WTC11 (cell line): ENCODE measurements around the gene SMYD3. TPM values are rescaled to one million over a fixed set of nuclear protein-coding genes. Genes with fewer than 3 reads are reported as not detected.

Source experiments
- ATAC-seq: fragments of 200-7000 bp; cut with Tn5 transposase; 2 replicates; pipeline ENCODE4 v1.10.0; 2021; ENCODE audit warnings: mild to moderate bottlenecking, moderate library complexity
- CTCF ChIA-PET: fragments of 300-600 bp; sonication (Branson Sonifier 250); formaldehyde crosslinking; loops from one replicate; lab custom pipeline; 2021; ENCODE audit warnings: antibody characterized with exemption; lab: Charles Lee
- POLR2A ChIA-PET: fragments of 350-600 bp; sonication (Branson Sonifier 250); formaldehyde crosslinking; loops from one replicate; lab custom pipeline; 2021; ENCODE audit warnings: antibody characterized with exemption; lab: Charles Lee
- DNase-seq: peaks from one replicate; pipeline ENCODE4 v3.0.0; 2021; ENCODE audit warnings: low spot score
- H3K27ac Mint-ChIP-seq: 2 replicates; pipeline ENCODE4 v1.8.0; 2021; ENCODE audit warnings: mixed read lengths
- H3K27me3 Mint-ChIP-seq: 2 replicates; pipeline ENCODE4 v1.8.0; 2021; ENCODE audit warnings: low read depth, mild to moderate bottlenecking, moderate library complexity, mixed read lengths
- H3K36me3 Mint-ChIP-seq: 2 replicates; pipeline ENCODE4 v1.8.0; 2021; ENCODE audit warnings: mixed read lengths
- H3K4me1 Mint-ChIP-seq: 2 replicates; pipeline ENCODE4 v1.8.0; 2022; ENCODE audit warnings: mixed read lengths
- H3K4me3 Mint-ChIP-seq: 2 replicates; pipeline ENCODE4 v1.8.0; 2021; ENCODE audit warnings: mild to moderate bottlenecking, moderate library complexity, mixed read lengths
- H3K9me3 Mint-ChIP-seq: 2 replicates; pipeline ENCODE4 v1.8.0; 2021; ENCODE audit warnings: mixed read lengths
- CBFB ChIP-seq: sonication (generic); formaldehyde crosslinking; IDR thresholded peaks from 2 replicates; pipeline ENCODE4 v1.8.1; 2022; ENCODE audit warnings: mild to moderate bottlenecking, low read depth, missing genetic modification reagents
- ESRRA ChIP-seq: sonication (generic); formaldehyde crosslinking; IDR thresholded peaks from 2 replicates; pipeline ENCODE4 v1.8.1; 2022; ENCODE audit warnings: mild to moderate bottlenecking, missing genetic modification reagents, borderline replicate concordance
- FOXJ3 ChIP-seq: sonication (generic); formaldehyde crosslinking; IDR thresholded peaks from 2 replicates; pipeline ENCODE4 v1.9.0; 2021; ENCODE audit warnings: missing genetic modification reagents, mild to moderate bottlenecking, borderline replicate concordance
- GRHL2 ChIP-seq: fragments of 250-450 bp; sonication (Bioruptor Pico); IDR thresholded peaks from 2 replicates; pipeline ENCODE4 v1.8.0; 2022; ENCODE audit warnings: mild to moderate bottlenecking, moderate library complexity; ENCODE audit not compliant: insufficient replicate concordance, severe bottlenecking
- GTF2I ChIP-seq: fragments of 250-450 bp; sonication (Bioruptor Pico); conservative IDR thresholded peaks from 2 replicates; pipeline ENCODE4 v1.4.0; 2021; ENCODE audit warnings: mild to moderate bottlenecking
- JUN ChIP-seq: sonication (generic); formaldehyde crosslinking; IDR thresholded peaks from 2 replicates; pipeline ENCODE4 v1.8.0; 2023; ENCODE audit warnings: mild to moderate bottlenecking, missing genetic modification reagents
- NFYB ChIP-seq: sonication (generic); formaldehyde crosslinking; conservative IDR thresholded peaks from 2 replicates; pipeline ENCODE4 v1.8.0; 2022; ENCODE audit warnings: low read depth, missing genetic modification reagents
- NR2C2 ChIP-seq: sonication (generic); formaldehyde crosslinking; IDR thresholded peaks from 2 replicates; pipeline ENCODE4 v1.8.0; 2022; ENCODE audit warnings: mild to moderate bottlenecking, missing genetic modification reagents
- RELA ChIP-seq: sonication (generic); formaldehyde crosslinking; IDR thresholded peaks from 2 replicates; pipeline ENCODE4 v1.8.1; 2022; ENCODE audit warnings: missing genetic modification reagents, mild to moderate bottlenecking, borderline replicate concordance
- RORB ChIP-seq: fragments of 250-450 bp; sonication (Bioruptor Pico); IDR thresholded peaks from 2 replicates; pipeline ENCODE4 v1.9.0; 2021; ENCODE audit warnings: mild to moderate bottlenecking
- SOX15 ChIP-seq: fragments of 250-450 bp; sonication (Bioruptor Pico); IDR thresholded peaks from 2 replicates; pipeline ENCODE4 v1.9.0; 2021; ENCODE audit warnings: mild to moderate bottlenecking
- SP1 ChIP-seq: sonication (generic); formaldehyde crosslinking; conservative IDR thresholded peaks from 2 replicates; pipeline ENCODE4 v1.8.1; 2022; ENCODE audit warnings: missing genetic modification reagents
- TEAD1 ChIP-seq: sonication (generic); formaldehyde crosslinking; IDR thresholded peaks from 2 replicates; pipeline ENCODE4 v1.8.0; 2022; ENCODE audit warnings: mild to moderate bottlenecking, missing genetic modification reagents
- ZNF121 ChIP-seq: sonication (generic); formaldehyde crosslinking; IDR thresholded peaks from 2 replicates; pipeline ENCODE4 v1.8.0; 2023; ENCODE audit warnings: missing genetic modification reagents
- ZNF263 ChIP-seq: sonication (generic); formaldehyde crosslinking; IDR thresholded peaks from 2 replicates; pipeline ENCODE4 v1.8.1; 2022; ENCODE audit warnings: low read depth, mild to moderate bottlenecking, moderate library complexity, missing genetic modification reagents
- total RNA-seq: library from RNA; stranded (reverse); gene quantifications from 3 replicates; pipeline ENCODE4 v1.2.3, GENCODE V29; 2021
- TF ChIP-seq, protein P1 (sequence below): sonication (generic); formaldehyde crosslinking; conservative IDR thresholded peaks from 2 replicates; pipeline ENCODE4 v1.8.1; 2023; ENCODE audit warnings: mild to moderate bottlenecking, low read depth, missing genetic modification reagents, moderate library complexity
- TF ChIP-seq, protein P2 (sequence below): sonication (generic); formaldehyde crosslinking; IDR thresholded peaks from 2 replicates; pipeline ENCODE4 v1.8.0; 2022; ENCODE audit warnings: mild to moderate bottlenecking, missing genetic modification reagents
- TF ChIP-seq, protein P3 (sequence below): sonication (generic); formaldehyde crosslinking; IDR thresholded peaks from 2 replicates; pipeline ENCODE4 v1.8.1; 2023; ENCODE audit warnings: mild to moderate bottlenecking, missing genetic modification reagents, moderate library complexity
- TF ChIP-seq, protein P4 (sequence below): fragments of 250-450 bp; sonication (Bioruptor Pico); IDR thresholded peaks from 2 replicates; pipeline ENCODE4 v1.9.0; 2021; ENCODE audit warnings: mild to moderate bottlenecking

The SMYD3 gene
- total RNA-seq, 1 experiment from 2014 or later: 21.4 TPM

DNA sequence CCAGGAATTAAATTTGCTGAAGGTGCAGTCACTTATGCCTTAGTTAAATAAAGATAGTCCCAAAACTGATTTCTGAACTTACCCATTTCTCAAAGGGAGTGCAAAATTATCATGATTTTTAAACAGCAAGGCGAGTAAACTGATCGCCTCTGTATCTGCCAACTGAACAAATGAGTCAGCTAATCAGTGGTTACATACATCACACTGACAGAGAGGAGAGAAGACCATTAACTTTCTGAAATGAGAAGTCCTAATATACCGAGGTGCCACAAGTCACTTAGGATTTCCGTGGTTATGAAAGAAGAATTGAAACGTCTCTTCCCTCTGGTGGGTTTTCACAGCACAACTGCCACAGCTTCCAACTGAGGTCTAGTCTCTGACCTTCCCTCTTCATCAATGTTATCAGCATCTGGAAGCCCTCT, 400.7 kb downstream of the SMYD3 start:
- CTCF ChIA-PET: interaction anchor here (1.6 kb wide), 1 partner anchor 218 kb away, joined by 3 read pairs; no protein-coding TSS in a partner anchor

DNA sequence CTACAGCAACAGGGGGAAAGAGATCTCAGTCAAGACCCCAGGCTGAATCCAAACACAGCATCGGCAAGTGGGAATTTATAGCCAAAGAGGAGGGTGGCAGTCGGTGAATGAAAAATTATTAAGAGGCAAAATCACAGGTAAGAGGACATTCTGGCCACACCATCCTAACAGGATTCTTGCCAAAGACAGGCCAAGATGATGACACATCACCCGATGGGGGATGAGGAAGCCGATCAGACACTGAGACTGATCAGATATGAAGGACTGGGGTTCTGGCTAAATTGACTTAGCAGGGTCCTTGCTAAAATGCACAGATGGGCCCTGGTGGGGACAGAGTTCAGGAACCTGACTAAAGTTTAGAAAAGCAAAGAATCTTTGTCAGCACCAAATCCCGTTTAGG, 402.2 kb downstream of the SMYD3 start:
- ChIA-PET POLR2A (no interaction called here), CTCF (no interaction called here)
- TF ChIP-seq RELA (CRISPR knock-in tag) (no peak), SP1 (CRISPR knock-in tag) (no peak), ESRRA (CRISPR knock-in tag) (no peak)
- DNase-seq: no peak
- H3K36me3 Mint-ChIP-seq: peaks cover under 1% of the 10 kb centered on the region; the same call in 1 of the 2 replicates
- H3K9me3 Mint-ChIP-seq: 0 out of 2 replicates have a peak, but pooled peaks cover under 1% of the 10 kb centered on the region
- ATAC-seq: no peak
- H3K27ac Mint-ChIP-seq: no peak overlapping the region
- H3K4me3 Mint-ChIP-seq: no peak overlapping the region
- no peaks in the 10 kb centered on the region for H3K27me3 Mint-ChIP-seq
- H3K4me1 Mint-ChIP-seq: peaks cover 19% of the 10 kb centered on the region

More for the DNA sequence above, 400.7 kb downstream of the SMYD3 start:
- peaks cover 15% of the 10 kb centered on the region for H3K9me3 Mint-ChIP-seq
- POLR2A ChIA-PET: no interaction called here
- peaks cover 12% of the 10 kb centered on the region for H3K36me3 Mint-ChIP-seq
- TF ChIP-seq ZNF263: no peak
- no peak for TF ChIP-seq RELA (CRISPR knock-in tag)
- no peak for TF ChIP-seq NR2C2 (CRISPR knock-in tag)
- no peak for TF ChIP-seq RORB
- TF ChIP-seq NFYB (CRISPR knock-in tag): no peak
- TF ChIP-seq, protein P1, sequence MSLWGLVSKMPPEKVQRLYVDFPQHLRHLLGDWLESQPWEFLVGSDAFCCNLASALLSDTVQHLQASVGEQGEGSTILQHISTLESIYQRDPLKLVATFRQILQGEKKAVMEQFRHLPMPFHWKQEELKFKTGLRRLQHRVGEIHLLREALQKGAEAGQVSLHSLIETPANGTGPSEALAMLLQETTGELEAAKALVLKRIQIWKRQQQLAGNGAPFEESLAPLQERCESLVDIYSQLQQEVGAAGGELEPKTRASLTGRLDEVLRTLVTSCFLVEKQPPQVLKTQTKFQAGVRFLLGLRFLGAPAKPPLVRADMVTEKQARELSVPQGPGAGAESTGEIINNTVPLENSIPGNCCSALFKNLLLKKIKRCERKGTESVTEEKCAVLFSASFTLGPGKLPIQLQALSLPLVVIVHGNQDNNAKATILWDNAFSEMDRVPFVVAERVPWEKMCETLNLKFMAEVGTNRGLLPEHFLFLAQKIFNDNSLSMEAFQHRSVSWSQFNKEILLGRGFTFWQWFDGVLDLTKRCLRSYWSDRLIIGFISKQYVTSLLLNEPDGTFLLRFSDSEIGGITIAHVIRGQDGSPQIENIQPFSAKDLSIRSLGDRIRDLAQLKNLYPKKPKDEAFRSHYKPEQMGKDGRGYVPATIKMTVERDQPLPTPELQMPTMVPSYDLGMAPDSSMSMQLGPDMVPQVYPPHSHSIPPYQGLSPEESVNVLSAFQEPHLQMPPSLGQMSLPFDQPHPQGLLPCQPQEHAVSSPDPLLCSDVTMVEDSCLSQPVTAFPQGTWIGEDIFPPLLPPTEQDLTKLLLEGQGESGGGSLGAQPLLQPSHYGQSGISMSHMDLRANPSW: no peak
- TF ChIP-seq, protein P2, sequence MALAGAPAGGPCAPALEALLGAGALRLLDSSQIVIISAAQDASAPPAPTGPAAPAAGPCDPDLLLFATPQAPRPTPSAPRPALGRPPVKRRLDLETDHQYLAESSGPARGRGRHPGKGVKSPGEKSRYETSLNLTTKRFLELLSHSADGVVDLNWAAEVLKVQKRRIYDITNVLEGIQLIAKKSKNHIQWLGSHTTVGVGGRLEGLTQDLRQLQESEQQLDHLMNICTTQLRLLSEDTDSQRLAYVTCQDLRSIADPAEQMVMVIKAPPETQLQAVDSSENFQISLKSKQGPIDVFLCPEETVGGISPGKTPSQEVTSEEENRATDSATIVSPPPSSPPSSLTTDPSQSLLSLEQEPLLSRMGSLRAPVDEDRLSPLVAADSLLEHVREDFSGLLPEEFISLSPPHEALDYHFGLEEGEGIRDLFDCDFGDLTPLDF (CRISPR knock-in tag): no peak
- no peak overlapping the region for H3K4me3 Mint-ChIP-seq
- peaks cover 19% of the 10 kb centered on the region for H3K4me1 Mint-ChIP-seq
- no peak for DNase-seq
- ATAC-seq: no peak
- no peaks in the 10 kb centered on the region for H3K27me3 Mint-ChIP-seq
- H3K27ac Mint-ChIP-seq: no peak overlapping the region

DNA sequence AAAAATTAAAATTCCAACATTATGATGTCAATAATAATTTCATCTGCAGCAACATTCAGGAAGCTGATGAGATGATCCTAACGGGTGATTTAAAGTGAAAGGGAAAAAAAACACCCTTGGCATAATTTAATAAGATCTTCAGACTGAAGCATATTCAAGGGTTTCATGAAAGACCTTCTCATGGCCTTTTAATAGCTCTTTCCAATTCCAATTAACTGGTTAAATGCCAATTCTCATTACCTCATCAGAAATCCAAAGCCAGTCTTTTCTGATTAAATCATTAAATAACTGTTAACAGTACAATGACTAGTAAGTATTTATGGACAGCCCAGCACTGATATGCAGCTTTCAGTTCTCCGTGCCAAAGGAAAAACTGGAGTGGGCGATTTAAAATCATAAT, 407.5 kb downstream of the SMYD3 start:
- no peak for DNase-seq
- Mint-ChIP-seq H3K4me3 (no peak overlapping the region), H3K9me3 (no peaks in the 10 kb centered on the region), H3K4me1 (0 out of 2 replicates have a peak, but pooled peaks cover 7% of the 10 kb centered on the region), H3K27ac (no peak overlapping the region), H3K27me3 (no peaks in the 10 kb centered on the region), H3K36me3 (no peaks in the 10 kb centered on the region)
- no peak for ATAC-seq
- TF ChIP-seq, protein P3, sequence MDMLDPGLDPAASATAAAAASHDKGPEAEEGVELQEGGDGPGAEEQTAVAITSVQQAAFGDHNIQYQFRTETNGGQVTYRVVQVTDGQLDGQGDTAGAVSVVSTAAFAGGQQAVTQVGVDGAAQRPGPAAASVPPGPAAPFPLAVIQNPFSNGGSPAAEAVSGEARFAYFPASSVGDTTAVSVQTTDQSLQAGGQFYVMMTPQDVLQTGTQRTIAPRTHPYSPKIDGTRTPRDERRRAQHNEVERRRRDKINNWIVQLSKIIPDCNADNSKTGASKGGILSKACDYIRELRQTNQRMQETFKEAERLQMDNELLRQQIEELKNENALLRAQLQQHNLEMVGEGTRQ (CRISPR knock-in tag): no peak
- TF ChIP-seq JUN (CRISPR knock-in tag) (no peak), GTF2I (CRISPR knock-in tag) (no peak), TEAD1 (CRISPR knock-in tag) (no peak), CBFB (CRISPR knock-in tag) (no peak), SOX15 (CRISPR knock-in tag) (no peak), ZNF121 (CRISPR knock-in tag) (no peak), FOXJ3 (CRISPR knock-in tag) (no peak), GRHL2 (CRISPR knock-in tag) (no peak)
- TF ChIP-seq, protein P4, sequence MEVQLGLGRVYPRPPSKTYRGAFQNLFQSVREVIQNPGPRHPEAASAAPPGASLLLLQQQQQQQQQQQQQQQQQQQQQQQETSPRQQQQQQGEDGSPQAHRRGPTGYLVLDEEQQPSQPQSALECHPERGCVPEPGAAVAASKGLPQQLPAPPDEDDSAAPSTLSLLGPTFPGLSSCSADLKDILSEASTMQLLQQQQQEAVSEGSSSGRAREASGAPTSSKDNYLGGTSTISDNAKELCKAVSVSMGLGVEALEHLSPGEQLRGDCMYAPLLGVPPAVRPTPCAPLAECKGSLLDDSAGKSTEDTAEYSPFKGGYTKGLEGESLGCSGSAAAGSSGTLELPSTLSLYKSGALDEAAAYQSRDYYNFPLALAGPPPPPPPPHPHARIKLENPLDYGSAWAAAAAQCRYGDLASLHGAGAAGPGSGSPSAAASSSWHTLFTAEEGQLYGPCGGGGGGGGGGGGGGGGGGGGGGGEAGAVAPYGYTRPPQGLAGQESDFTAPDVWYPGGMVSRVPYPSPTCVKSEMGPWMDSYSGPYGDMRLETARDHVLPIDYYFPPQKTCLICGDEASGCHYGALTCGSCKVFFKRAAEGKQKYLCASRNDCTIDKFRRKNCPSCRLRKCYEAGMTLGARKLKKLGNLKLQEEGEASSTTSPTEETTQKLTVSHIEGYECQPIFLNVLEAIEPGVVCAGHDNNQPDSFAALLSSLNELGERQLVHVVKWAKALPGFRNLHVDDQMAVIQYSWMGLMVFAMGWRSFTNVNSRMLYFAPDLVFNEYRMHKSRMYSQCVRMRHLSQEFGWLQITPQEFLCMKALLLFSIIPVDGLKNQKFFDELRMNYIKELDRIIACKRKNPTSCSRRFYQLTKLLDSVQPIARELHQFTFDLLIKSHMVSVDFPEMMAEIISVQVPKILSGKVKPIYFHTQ (CRISPR knock-in tag): no peak
- ChIA-PET POLR2A (no interaction called here), CTCF (no interaction called here)
